Measurements from ENCODE around the gene SYNE4. TPM values are rescaled to one million over a fixed set of nuclear protein-coding genes. Genes with fewer than 3 reads are reported as not detected.
A peak's percentile ranks its signal among the peaks of the same experiment; 100 is the strongest.

Gene SYNE4
- total and polyA plus RNA-seq, 9 of the 15 experiments (the other 6 are each of a cell fraction or from before 2014, with no cell fraction given) = 0.03 to 0.65 (median 0.29) TPM

DNA sequence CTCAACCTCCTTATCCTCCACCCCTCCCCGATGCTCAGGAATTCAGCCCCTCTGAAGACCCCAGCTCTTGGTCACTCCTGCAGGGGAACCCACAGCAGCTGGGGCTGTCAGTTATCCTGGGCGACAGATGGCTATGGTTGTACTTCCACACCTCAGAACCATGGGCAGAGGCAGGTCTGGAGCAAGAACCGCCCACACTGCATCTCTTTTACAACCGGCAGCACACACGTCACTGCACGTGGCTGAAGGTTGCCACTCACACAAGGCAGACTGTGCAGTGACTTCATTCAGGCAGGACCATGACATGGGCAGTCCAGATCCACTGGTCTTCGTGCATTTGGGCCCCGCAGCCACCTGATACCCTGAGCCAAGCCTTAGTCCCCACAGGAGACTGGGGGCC is 35.1 kb downstream of the SYNE4 start:
- FAIRE-seq = no peak

More for the DNA sequence above, 35.1 kb downstream of the SYNE4 start:
- Histone ChIP-seq H4K20me1 (replicated peaks; ENCODE audit: control insufficient read depth, insufficient read depth, low read length) (0 out of 2 replicates have a peak, but pooled peaks cover 3% of the 10 kb centered on the region), H3K9ac (ENCODE audit: insufficient read depth in 1 of 2, low read depth in 2 of 2, low read length in 2 of 2) (no peak overlapping the region), H3K4me2 (ENCODE audit: insufficient read depth, low read length) (no peak overlapping the region), H2AFZ (ENCODE audit: low read depth, low read length) (no peak overlapping the region), H3K79me2 (ENCODE audit: control insufficient read depth, insufficient read depth, low read length) (no peaks in the 10 kb centered on the region), H3K9me1 (ENCODE audit: control insufficient read depth, insufficient read depth, low read length) (no peaks in the 10 kb centered on the region), H3K4me3 (no peak overlapping the region), H3K9me3 (replicated peaks; ENCODE audit: control insufficient read depth, insufficient read depth, low read depth, low read length) (no peaks in the 10 kb centered on the region), H3K4me1 (replicated peaks in 1 of 2; ENCODE audit: control insufficient read depth in 2 of 2, insufficient read depth in 2 of 2, low read length in 2 of 2) (peaks cover 0 to 4% of the 10 kb centered on the region in 2 experiments; a peak in 1 of 5 replicates), H3K27me3 (ENCODE audit: control insufficient read depth in 2 of 2, insufficient read depth in 2 of 2, low read length in 2 of 2) (peaks cover 0 to 25% of the 10 kb centered on the region in 2 experiments; a peak in 2 of 5 replicates), H3K36me3 (ENCODE audit: control insufficient read depth, insufficient read depth, low read length) (no peaks in the 10 kb centered on the region), H3K27ac (ENCODE audit: extremely low read depth, low read depth, low read length) (no peak overlapping the region)
- TF ChIP-seq, protein P1, sequence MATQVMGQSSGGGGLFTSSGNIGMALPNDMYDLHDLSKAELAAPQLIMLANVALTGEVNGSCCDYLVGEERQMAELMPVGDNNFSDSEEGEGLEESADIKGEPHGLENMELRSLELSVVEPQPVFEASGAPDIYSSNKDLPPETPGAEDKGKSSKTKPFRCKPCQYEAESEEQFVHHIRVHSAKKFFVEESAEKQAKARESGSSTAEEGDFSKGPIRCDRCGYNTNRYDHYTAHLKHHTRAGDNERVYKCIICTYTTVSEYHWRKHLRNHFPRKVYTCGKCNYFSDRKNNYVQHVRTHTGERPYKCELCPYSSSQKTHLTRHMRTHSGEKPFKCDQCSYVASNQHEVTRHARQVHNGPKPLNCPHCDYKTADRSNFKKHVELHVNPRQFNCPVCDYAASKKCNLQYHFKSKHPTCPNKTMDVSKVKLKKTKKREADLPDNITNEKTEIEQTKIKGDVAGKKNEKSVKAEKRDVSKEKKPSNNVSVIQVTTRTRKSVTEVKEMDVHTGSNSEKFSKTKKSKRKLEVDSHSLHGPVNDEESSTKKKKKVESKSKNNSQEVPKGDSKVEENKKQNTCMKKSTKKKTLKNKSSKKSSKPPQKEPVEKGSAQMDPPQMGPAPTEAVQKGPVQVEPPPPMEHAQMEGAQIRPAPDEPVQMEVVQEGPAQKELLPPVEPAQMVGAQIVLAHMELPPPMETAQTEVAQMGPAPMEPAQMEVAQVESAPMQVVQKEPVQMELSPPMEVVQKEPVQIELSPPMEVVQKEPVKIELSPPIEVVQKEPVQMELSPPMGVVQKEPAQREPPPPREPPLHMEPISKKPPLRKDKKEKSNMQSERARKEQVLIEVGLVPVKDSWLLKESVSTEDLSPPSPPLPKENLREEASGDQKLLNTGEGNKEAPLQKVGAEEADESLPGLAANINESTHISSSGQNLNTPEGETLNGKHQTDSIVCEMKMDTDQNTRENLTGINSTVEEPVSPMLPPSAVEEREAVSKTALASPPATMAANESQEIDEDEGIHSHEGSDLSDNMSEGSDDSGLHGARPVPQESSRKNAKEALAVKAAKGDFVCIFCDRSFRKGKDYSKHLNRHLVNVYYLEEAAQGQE (IDR thresholded peaks at IDR 0.05; ENCODE audit: borderline replicate concordance) = peak; percentile 62
- TF ChIP-seq, protein P1 (CRISPR knock-in tag; IDR thresholded peaks at IDR 0.05; ENCODE audit: low read depth) = no peak
- no peak for TF ChIP-seq POLR2AphosphoS5 (IDR thresholded peaks at IDR 0.05; ENCODE audit: control insufficient read depth, insufficient read depth, low read depth, low read length)
- no peak for TF ChIP-seq ATF1 (CRISPR knock-in tag; IDR thresholded peaks at IDR 0.05)
- peak; percentile 16; the same call in 1 of the 2 replicates for TF ChIP-seq ATF1 (tag; IDR thresholded peaks at IDR 0.05)
- no peak for DNase-seq (ENCODE audit: extremely low read depth in 1 of 4, low spot score in 3 of 4)
- in situ Hi-C loops (cut with MboI) = no loop called here
- ChIA-PET CTCF (ENCODE audit: low intra/inter-chr PET ratio) (no interaction called here), POLR2A (interaction anchor here (1.0 kb wide), 1 partner anchor 16 kb away, joined by 3 read pairs; no protein-coding TSS in a partner anchor)
- ATAC-seq = 0 out of 3 replicates have a peak, but pooled peaks have one; percentile 30
- WGBS (ENCODE audit: insufficient coverage, low coverage, missing lambda C conversion rate) = 0% methylated on average over 8 of the region's 8 CpGs
- BruUV-seq (replicated peaks) = no TSS peak
- intact Hi-C loops (cut with micrococcal nuclease) = no loop called here

Data from K562 (cell line).